Esophagus muscularis mucosa (tissue), 3 donors: Measurements from ENCODE around the gene CARNS1.

Experiments used
- EP300 ChIP-seq: sonication (generic); formaldehyde crosslinking; IDR thresholded peaks from one replicate; pipeline ENCODE4 v1.6.1; 2017; ENCODE audit warnings: antibody characterized with exemption
- POLR2AphosphoS5 ChIP-seq, 2 donors: sonication (generic); formaldehyde crosslinking; IDR thresholded peaks; one replicate each; pipeline ENCODE4 v1.6.1; 2017; ENCODE audit warnings: antibody characterized with exemption in 2 of 2

GRCh38 chr11:67464411-67465188, 49.1 kb downstream of the CARNS1 start:
- TF ChIP-seq POLR2AphosphoS5 (IDR thresholded peaks at IDR 0.05), result peak; percentile 62 to 68
- no peak for TF ChIP-seq EP300
